HL-60 (cell line): ENCODE measurements around the gene ZNF792.

ENCODE experiments used
- DNase-seq, 2 experiments: peaks; one replicate each; pipeline ENCODE4 v3.0.0-alpha.2; 2010 to 2020; ENCODE audit warnings: low read depth in 1 of 2, low spot score in 1 of 2
- H3K27ac ChIP-seq: fragments of 250-450 bp; sonication (Bioruptor Pico); replicated peaks from 2 replicates; pipeline ENCODE4 v1.5.1; 2020; ENCODE audit warnings: mild to moderate bottlenecking, moderate library complexity
- H3K27me3 ChIP-seq: fragments of 250-450 bp; sonication (Bioruptor Pico); 2 replicates; pipeline ENCODE4 v1.5.1; 2021; ENCODE audit warnings: mild to moderate bottlenecking, moderate library complexity; ENCODE audit not compliant: insufficient read depth, poor library complexity, severe bottlenecking
- H3K4me3 ChIP-seq: replicated peaks from 2 replicates; pipeline ENCODE4 v1.5.1; 2011; ENCODE audit warnings: mild to moderate bottlenecking, control low read depth, low read length; ENCODE audit not compliant: insufficient read depth
- CTCF ChIP-seq: IDR thresholded peaks from one replicate; pipeline ENCODE4 v1.5.1; 2011; ENCODE audit warnings: low read length, control low read depth, inconsistent platforms; ENCODE audit not compliant: insufficient read depth
- GABPA ChIP-seq: IDR thresholded peaks from 2 replicates; pipeline ENCODE4 v1.6.1; 2012; ENCODE audit warnings: low read depth
- POLR2AphosphoS5 ChIP-seq: IDR thresholded peaks from 2 replicates; pipeline ENCODE4 v1.6.1; 2012; ENCODE audit warnings: low read depth
- REST ChIP-seq: IDR thresholded peaks from 2 replicates; pipeline ENCODE4 v1.6.1; 2012; ENCODE audit warnings: low read depth; ENCODE audit not compliant: insufficient replicate concordance
- SPI1 ChIP-seq: IDR thresholded peaks from 2 replicates; pipeline ENCODE4 v1.6.1; 2012; ENCODE audit warnings: low read depth, mild to moderate bottlenecking, borderline replicate concordance

Gene ZNF792

GRCh38 chr19:34959021-34959420, 5.0 kb downstream of the ZNF792 start:
- no peak overlapping the region for H3K4me3 ChIP-seq
- no peak for TF ChIP-seq SPI1
- no peak for TF ChIP-seq REST
- no peak for TF ChIP-seq POLR2AphosphoS5
- TF ChIP-seq CTCF, result no peak
- no peak for TF ChIP-seq GABPA
- no peaks in the 10 kb centered on the region for H3K27me3 ChIP-seq
- H3K27ac ChIP-seq, result no peak overlapping the region
- DNase-seq, result no peak

- Histone ChIP-seq H3K27ac (no peak overlapping the region), H3K4me3 (no peak overlapping the region), H3K27me3 (no peaks in the 10 kb centered on the region)
- TF ChIP-seq POLR2AphosphoS5 (no peak), REST (no peak), CTCF (no peak), SPI1 (no peak), GABPA (no peak)
- no peak for DNase-seq
Observed at GRCh38 chr19:34957830-34958751, 5.9 kb downstream of the ZNF792 start.

- Histone ChIP-seq H3K27ac (no peak overlapping the region), H3K27me3 (no peaks in the 10 kb centered on the region), H3K4me3 (no peak overlapping the region)
- TF ChIP-seq CTCF (no peak), REST (no peak), SPI1 (no peak), GABPA (no peak), POLR2AphosphoS5 (no peak)
- no peak for DNase-seq
Observed at GRCh38 chr19:34953092-34953491, 10.9 kb downstream of the ZNF792 start.
